Duodenal mucosa (tissue), 2 donors: ENCODE data around the gene ICE1.
A peak's percentile ranks its signal among the peaks of the same experiment; 100 is the strongest.
"Not testable (repeated sequence)": the region's sequence is repeated elsewhere in the genome, so short reads cannot be mapped to it uniquely, and the experiment has no call there.

ENCODE experiments used
- H3K27ac ChIP-seq: one replicate; pipeline ENCODE4 v1.7.0; 2013; ENCODE audit warnings: low read depth, low read length
- H3K27me3 ChIP-seq, 2 donors: one replicate each; pipeline ENCODE4 v1.7.0; 2013; ENCODE audit warnings: low read length in 2 of 2, control low read depth in 1 of 2; ENCODE audit not compliant: insufficient read depth in 2 of 2, control insufficient read depth in 1 of 2
- H3K36me3 ChIP-seq, 2 donors: one replicate each; pipeline ENCODE4 v1.7.0; 2013; ENCODE audit warnings: low read length in 2 of 2, control low read depth in 1 of 2; ENCODE audit not compliant: insufficient read depth in 2 of 2, control insufficient read depth in 1 of 2
- H3K4me1 ChIP-seq, 2 donors: one replicate each; pipeline ENCODE4 v1.7.0; 2013; ENCODE audit warnings: low read length in 2 of 2, control low read depth in 1 of 2; ENCODE audit not compliant: insufficient read depth in 2 of 2, control insufficient read depth in 1 of 2
- H3K4me3 ChIP-seq, 2 donors: one replicate each; pipeline ENCODE4 v1.7.0; 2013; ENCODE audit warnings: low read length in 2 of 2, low read depth in 1 of 2
- H3K9ac ChIP-seq, 2 donors: one replicate each; pipeline ENCODE4 v1.7.0; 2013; ENCODE audit warnings: low read length in 2 of 2, low read depth in 1 of 2
- H3K9me3 ChIP-seq, 2 donors: one replicate each; pipeline ENCODE4 v1.7.0; 2013; ENCODE audit warnings: low read length in 2 of 2, control low read depth in 1 of 2; ENCODE audit not compliant: control insufficient read depth in 1 of 2

ICE1 gene

DNA sequence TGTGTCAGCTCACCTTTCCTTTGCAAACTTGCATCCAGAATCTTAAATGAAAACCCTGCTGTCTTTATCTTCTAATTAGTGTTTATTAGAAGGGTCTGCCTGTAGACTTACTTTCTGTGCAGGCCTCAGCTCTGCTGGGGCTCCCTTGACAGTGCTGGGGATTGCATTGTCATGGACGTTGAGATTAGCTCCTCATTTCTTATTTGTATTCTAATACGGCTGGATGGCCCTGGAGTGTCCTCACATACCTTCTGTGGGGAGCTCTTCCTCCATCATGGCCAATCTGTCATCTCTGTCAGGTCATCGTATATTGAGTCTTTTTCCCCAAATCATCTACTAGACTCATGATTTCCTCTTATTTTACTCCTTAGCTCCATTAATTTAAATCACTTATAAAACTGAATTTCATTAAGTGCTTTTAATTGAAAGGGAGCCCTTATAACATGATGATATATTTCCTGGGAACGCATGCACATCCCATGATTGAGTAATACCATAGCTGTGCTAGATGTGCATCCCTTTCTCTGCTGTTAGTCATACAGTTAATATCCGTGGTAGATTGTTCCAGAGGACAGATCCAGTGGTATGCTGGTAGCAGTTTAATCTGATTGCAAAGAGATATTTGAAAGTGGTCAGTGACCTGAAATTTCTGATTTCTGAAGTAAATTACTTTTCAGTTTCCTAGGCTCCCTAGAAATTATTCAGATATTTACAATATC, 61.6 kb downstream of the ICE1 start:
- Histone ChIP-seq H3K27me3 (no peaks in the 10 kb centered on the region), H3K27ac (no peak overlapping the region), H3K9ac (no peak overlapping the region), H3K4me3 (no peak overlapping the region), H3K9me3 (no peaks in the 10 kb centered on the region), H3K36me3 (peaks cover 11 to 27% of the 10 kb centered on the region in 2 donors), H3K4me1 (no peaks in the 10 kb centered on the region)

DNA sequence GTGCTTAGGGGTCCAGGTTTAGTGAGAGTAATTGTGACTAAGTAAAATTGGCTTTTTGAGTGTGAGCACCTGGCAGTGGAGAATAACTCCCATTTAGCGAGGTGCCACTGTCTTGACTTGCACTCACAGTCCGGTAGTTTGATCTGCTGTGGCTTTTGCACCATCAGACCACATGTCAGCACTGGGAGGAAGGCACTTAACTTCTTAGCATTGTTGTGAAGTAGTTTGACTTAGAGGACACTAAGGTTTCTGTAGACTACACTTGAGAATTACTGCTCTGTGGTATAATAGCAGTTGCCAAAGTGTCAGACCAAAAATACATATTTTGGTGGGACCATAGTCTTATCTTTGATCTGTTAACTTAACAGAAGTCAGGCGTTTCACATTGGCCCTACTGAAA, 63.6 kb downstream of the ICE1 start:
- Histone ChIP-seq H3K9ac (no peak overlapping the region), H3K9me3 (no peaks in the 10 kb centered on the region), H3K4me1 (no peaks in the 10 kb centered on the region), H3K36me3 (peaks cover 11 to 36% of the 10 kb centered on the region in 2 donors), H3K4me3 (no peak overlapping the region), H3K27me3 (no peaks in the 10 kb centered on the region), H3K27ac (no peak overlapping the region)

DNA sequence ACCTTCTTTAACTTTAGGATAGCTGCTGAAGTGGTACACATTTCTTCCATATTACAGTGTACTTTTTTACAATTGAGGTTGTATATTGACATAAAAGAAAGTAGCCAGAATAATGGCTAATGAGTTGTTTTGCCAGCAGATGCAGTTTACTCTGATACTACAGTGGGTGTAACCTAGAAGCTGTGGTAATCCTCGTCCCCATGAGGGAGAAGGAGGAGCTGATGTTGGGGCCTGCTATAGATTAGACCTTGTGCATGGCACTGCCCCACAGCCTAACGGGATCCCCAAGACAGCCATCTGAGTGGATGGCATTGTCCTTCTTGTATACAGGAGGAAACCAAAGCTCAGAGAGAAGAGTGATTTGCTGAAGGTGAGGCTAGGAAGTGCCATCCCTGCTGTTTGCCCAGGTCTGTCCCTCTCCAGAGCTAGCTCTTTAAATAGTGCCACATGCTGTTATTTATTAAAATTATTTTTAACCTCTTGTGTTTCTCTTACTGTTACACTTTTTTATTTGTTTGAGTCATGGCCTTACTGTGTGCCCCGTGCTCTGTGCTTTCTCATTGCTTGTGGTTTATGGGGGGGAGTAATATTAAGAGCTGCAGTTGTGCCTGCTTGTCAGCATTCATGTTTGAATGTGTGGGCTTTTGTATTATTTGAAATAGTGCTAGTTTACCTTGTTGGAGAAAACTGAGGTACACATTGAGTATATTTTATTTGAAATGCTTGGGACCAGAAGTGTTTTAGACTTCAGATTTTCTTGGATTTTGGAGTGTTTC, 65.3 kb downstream of the ICE1 start:
- H3K4me1 ChIP-seq: peaks cover 0 to 4% of the 10 kb centered on the region in 2 donors
- no peaks in the 10 kb centered on the region for H3K27me3 ChIP-seq
- H3K27ac ChIP-seq: no peak overlapping the region
- H3K9me3 ChIP-seq: no peaks in the 10 kb centered on the region
- H3K9ac ChIP-seq: no peak overlapping the region
- H3K4me3 ChIP-seq: no peak overlapping the region
- H3K36me3 ChIP-seq: peaks cover 8 to 36% of the 10 kb centered on the region in 2 donors

DNA sequence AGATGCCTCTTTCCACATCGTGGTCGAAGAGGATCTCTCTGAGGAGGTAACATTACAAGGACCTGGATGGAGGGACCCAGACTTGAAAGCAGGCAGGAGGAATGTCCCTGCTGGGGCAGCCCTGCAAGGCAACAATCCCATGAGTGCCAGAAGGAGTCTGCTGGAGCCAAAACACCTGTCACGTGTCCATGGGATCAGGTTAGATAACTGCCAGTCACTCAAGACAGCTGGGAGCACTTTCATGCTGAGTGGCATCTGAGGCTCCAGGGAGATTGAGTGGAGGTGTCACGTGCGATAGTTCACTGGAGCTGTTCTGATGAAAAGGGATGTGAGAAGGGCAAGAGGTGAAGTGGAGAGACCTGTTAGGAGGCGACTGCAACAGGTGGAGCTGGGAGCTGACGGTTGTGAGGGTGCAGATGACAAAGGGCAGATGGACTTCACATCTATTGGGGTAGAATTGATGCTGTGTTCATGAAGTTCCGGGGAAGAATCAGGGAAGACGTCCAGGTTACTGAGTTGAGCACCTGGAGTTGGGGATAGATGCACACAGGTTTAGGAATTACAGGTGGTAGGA, 68.4 kb downstream of the ICE1 start:
- Histone ChIP-seq H3K36me3 (peaks cover 4 to 30% of the 10 kb centered on the region in 2 donors), H3K9me3 (no peaks in the 10 kb centered on the region), H3K4me3 (no peak overlapping the region), H3K27me3 (no peaks in the 10 kb centered on the region), H3K27ac (no peak overlapping the region), H3K4me1 (peaks cover 11 to 13% of the 10 kb centered on the region in 2 donors), H3K9ac (no peak overlapping the region)

DNA sequence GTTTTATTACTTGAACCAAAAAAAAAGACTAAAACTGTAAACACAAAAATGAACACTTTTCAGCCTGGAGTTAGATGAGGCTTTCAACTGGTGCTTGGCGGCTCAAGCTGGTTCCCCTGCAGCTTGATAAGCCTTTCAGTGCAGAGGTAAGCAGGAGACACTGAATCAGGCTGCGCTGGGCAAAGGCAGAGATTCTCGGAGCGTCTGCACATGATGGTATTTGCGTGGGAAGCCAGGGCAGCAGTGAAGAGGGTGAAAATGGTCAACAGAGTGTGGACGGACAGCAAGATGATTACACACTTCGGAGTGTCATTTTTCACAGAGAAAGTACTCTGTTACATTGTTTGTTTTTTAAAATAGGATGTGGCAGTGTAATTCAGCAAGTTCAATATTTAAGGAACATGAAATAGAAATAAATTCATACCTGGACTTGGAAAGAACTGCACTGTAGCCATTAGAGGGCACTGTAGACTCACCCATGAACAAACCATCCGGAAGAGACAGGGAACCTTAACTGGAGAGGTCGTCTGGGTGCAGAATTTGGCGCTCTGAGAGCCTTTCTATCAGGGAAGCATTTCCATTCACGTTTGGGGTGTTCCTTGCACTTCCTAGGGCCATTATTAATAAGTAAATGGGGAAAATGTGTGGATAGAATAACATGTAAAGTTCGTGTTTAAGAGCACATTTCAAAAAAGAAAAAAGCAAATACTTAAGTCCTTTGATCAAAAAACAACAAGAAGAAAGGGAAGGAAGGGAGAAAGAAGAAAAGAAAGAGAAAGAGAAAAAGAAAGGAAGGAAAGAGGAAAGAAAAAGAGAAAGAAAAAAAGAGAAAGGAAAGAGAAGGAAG, 69.8 kb downstream of the ICE1 start:
- peaks cover 11 to 13% of the 10 kb centered on the region in 2 donors for H3K4me1 ChIP-seq
- no peaks in the 10 kb centered on the region for H3K9me3 ChIP-seq
- peaks cover 0 to 5% of the 10 kb centered on the region in 2 donors for H3K27me3 ChIP-seq
- peaks cover 0 to 15% of the 10 kb centered on the region in 2 donors for H3K36me3 ChIP-seq
- no peak overlapping the region for H3K9ac ChIP-seq
- peak overlapping the region in 1 of 2 donors; percentile 45 for H3K4me3 ChIP-seq
- H3K27ac ChIP-seq: no peak overlapping the region

DNA sequence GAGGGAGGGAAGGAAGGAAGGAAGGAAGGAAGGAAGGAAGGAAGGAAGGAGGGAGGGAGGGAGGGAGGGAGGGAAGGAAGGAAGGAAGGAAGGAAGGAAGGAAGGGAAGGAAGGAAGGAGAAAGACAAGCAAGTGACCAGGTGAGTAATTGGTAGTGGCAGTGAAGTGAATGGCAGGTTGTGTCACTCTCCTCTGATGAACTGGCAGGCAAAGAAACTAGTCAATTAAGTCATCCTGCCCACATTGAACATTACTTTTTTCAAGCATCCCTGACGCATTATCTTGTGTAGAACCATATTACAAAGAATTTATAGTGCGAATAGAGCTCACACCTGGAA, 70.4 kb downstream of the ICE1 start:
- H3K27ac ChIP-seq, H3K27me3 ChIP-seq, H3K9ac ChIP-seq, H3K9me3 ChIP-seq, H3K4me3 ChIP-seq: not testable (repeated sequence)
- H3K4me1 ChIP-seq: peaks cover 11 to 13% of the 10 kb centered on the region in 2 donors
- peaks cover 0 to 10% of the 10 kb centered on the region in 2 donors for H3K36me3 ChIP-seq

DNA sequence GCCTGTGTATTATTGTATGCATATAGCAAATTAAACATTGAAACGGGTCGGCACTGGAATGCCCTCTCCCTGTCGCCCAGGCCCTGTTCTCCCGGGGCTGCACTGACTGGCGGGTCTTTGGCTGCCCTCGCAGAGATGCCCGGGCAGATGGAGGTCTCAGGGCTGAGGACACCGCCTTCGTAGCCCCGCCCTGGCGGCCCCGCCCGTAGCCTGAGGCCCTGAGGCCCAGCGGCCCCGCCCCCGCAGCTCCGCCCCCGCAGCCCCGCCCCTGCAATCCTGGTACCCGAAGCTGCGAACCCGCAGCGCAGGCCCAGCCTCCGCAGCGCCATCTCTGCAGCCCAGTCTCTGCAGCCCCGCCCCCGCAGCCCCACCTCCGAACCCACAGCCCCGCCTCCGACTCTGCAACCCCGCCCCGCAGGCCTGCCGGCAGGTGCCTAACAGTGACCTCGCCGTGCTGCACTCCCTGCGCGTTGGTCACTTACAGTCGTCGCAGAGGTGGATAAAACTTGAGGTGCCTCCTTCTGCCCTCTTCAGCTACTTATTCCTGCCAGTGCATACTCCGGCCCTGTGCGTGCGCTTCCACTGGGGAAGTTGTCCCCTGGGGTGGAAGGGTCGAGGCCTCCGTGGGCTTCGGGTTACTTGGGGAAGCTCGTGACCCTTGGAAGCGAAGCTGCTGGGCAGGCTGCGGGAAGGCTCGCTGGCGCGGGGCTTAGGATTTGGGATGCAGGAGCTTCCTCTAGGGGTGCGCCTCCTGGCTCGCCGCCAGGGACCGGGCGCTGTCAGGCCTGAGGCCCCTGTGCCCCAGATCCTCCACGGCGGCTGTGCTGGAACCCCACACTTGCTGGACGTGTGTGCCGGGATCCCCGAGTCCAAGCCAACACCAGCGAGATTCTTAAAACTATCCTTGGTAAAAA, 72.3 kb downstream of the ICE1 start:
- peak overlapping the region; percentile 46 to 57 for H3K4me3 ChIP-seq
- H3K27me3 ChIP-seq: peaks cover 0 to 5% of the 10 kb centered on the region in 2 donors
- peaks cover 11 to 13% of the 10 kb centered on the region in 2 donors for H3K4me1 ChIP-seq
- peaks cover 0 to 2% of the 10 kb centered on the region in 2 donors for H3K36me3 ChIP-seq
- no peak overlapping the region for H3K9ac ChIP-seq
- H3K27ac ChIP-seq: no peak overlapping the region
- no peaks in the 10 kb centered on the region for H3K9me3 ChIP-seq

DNA sequence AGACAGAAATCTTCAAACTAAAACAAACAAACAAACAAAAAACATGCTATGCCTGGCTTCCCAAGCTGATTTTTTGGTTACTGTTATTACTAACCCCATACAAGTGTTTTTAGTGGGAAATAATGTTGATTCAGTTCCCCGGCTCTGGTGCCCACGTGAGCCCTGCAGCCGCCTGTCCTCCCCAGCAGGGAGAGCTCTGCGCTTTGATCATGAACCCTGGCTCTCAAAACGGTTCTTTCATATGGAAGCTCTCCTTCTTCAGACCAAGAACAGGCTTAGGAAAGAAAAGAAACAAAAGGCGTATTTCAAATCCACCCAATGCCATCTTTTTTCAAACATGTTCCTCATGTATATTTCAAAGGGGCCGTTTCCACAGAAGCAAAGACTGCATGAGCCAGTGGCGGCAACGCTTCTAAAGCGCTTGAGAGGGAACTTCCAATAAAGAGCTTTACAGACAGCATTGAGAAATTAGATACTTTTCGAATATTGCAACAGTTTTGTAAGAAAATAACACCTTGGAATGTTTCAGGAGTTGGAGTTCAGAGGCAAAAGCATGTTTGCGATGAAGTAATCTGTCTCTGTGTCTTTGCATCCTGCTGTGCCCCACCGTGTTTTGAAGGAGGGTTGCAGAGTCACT, 74.8 kb downstream of the ICE1 start:
- H3K27me3 ChIP-seq: peaks cover 0 to 5% of the 10 kb centered on the region in 2 donors
- H3K4me3 ChIP-seq: no peak overlapping the region
- no peaks in the 10 kb centered on the region for H3K36me3 ChIP-seq
- no peak overlapping the region for H3K27ac ChIP-seq
- H3K9me3 ChIP-seq: no peaks in the 10 kb centered on the region
- H3K4me1 ChIP-seq: peaks cover 11 to 13% of the 10 kb centered on the region in 2 donors
- no peak overlapping the region for H3K9ac ChIP-seq

DNA sequence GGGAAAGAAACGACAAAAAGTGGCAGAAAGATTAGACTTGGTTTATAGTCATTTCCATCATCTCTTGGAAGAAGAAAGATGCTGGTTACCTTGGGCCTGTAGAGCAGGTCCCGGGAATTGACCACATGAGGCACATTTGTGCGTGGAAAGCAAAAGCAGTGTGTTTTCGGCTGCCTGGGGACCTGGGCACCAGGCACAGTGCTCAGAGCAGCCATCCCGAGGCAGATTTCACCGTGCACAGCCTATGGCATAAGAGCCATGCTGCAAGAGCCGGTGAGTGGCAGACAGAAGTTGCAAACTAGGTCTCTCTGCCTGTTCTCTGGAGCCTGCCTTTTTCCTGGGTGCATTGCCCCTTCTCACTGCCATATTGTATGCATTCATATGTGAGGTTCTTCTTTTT, 77.0 kb downstream of the ICE1 start:
- no peak overlapping the region for H3K9ac ChIP-seq
- no peak overlapping the region for H3K27ac ChIP-seq
- H3K27me3 ChIP-seq: peaks cover 0 to 5% of the 10 kb centered on the region in 2 donors
- no peak overlapping the region for H3K4me3 ChIP-seq
- no peaks in the 10 kb centered on the region for H3K36me3 ChIP-seq
- H3K4me1 ChIP-seq: peaks cover under 1 to 4% of the 10 kb centered on the region in 2 donors
- H3K9me3 ChIP-seq: peaks cover 3 to 7% of the 10 kb centered on the region in 2 donors
